ENCODE results near the gene FLACC1. TPM values are rescaled to one million over a fixed set of nuclear protein-coding genes. Genes with fewer than 3 reads are reported as not detected.

The FLACC1 gene
- total and polyA plus RNA-seq, 2 experiments from 2014 or later, result 0.10 to 0.27 TPM

GRCh38 chr2:201402651-201403562, 45.8 kb upstream of the FLACC1 start:
- Histone ChIP-seq H3K27ac (ENCODE audit: low read depth) (no peak overlapping the region), H3K4me3 (no peak overlapping the region), H3K36me3 (ENCODE audit: insufficient read depth) (no peaks in the 10 kb centered on the region), H4K20me1 (replicated peaks; ENCODE audit: insufficient read depth) (no peaks in the 10 kb centered on the region; the same call in 1 of the 2 replicates), H3K9me2 (ENCODE audit: insufficient read depth) (no peaks in the 10 kb centered on the region), H3K4me1 (ENCODE audit: insufficient read depth) (no peaks in the 10 kb centered on the region), H3K79me2 (replicated peaks; ENCODE audit: insufficient read depth) (no peaks in the 10 kb centered on the region), H3K27me3 (ENCODE audit: insufficient read depth) (no peaks in the 10 kb centered on the region), H3F3A (replicated peaks; ENCODE audit: low read depth) (no peaks in the 10 kb centered on the region), H2AFZ (no peak overlapping the region), H3K4me2 (no peak overlapping the region)
- Mint-ChIP-seq H3K4me1 (no peaks in the 10 kb centered on the region), H3K9me3 (no peaks in the 10 kb centered on the region), H3K36me3 (ENCODE audit: low read depth) (no peaks in the 10 kb centered on the region), H3K4me3 (no peak overlapping the region), H3K27me3 (ENCODE audit: insufficient read depth, low read depth, poor library complexity) (no peaks in the 10 kb centered on the region), H3K27ac (peak overlapping the region; percentile 74; the same call in 1 of the 2 replicates)
- TF ChIP-seq JUNB (IDR thresholded peaks at IDR 0.05; ENCODE audit: unreplicated experiment) (no peak), EZH2phosphoT487 (IDR thresholded peaks at IDR 0.05; ENCODE audit: unreplicated experiment) (no peak), POLR2AphosphoS5 (IDR thresholded peaks at IDR 0.05; ENCODE audit: low read depth) (no peak), ETS1 (IDR thresholded peaks at IDR 0.05) (no peak), CTCF (conservative IDR thresholded peaks at IDR 0.05; ENCODE audit: low read depth in 2 of 2) (no peak), REST (IDR thresholded peaks at IDR 0.05; ENCODE audit: unreplicated experiment) (no peak), ZNF114 (CRISPR knock-in tag; IDR thresholded peaks at IDR 0.05) (no peak), STAT1 (IDR thresholded peaks at IDR 0.05; ENCODE audit: unreplicated experiment) (no peak)
- no peak for DNase-seq (ENCODE audit: low spot score)
- no peak for ATAC-seq
